Ascending aorta (tissue), 2 donors: ENCODE results near the gene RPS6KC1. TPM values are rescaled to one million over a fixed set of nuclear protein-coding genes. Genes with fewer than 3 reads are reported as not detected.

Source experiments
- DNase-seq, 2 donors: peaks; one replicate each; pipeline ENCODE4 v3.0.0-alpha.2; 2019; ENCODE audit warnings: low spot score in 2 of 2
- H3K27ac ChIP-seq, 2 donors: fragments of 200-600 bp; sonication (generic); one replicate each; pipeline ENCODE4 v1.5.1; 2016 to 2017; ENCODE audit warnings: mild to moderate bottlenecking in 1 of 2
- H3K27me3 ChIP-seq: fragments of 200-600 bp; sonication (generic); one replicate; pipeline ENCODE4 v1.5.1; 2017
- H3K36me3 ChIP-seq, 2 donors: fragments of 200-600 bp; sonication (generic); one replicate each; pipeline ENCODE4 v1.5.1; 2016
- H3K4me1 ChIP-seq, 2 donors: fragments of 200-600 bp; sonication (generic); one replicate each; pipeline ENCODE4 v1.5.1; 2016 to 2017; ENCODE audit warnings: mild to moderate bottlenecking in 1 of 2
- H3K4me3 ChIP-seq, 2 donors: fragments of 200-600 bp; sonication (generic); one replicate each; pipeline ENCODE4 v1.5.1; 2016 to 2017; ENCODE audit warnings: mild to moderate bottlenecking in 1 of 2
- H3K9me3 ChIP-seq, 2 donors: fragments of 200-600 bp; sonication (generic); one replicate each; pipeline ENCODE4 v1.5.1; 2016
- CTCF ChIP-seq, 3 experiments: fragments of 200-600 bp in 2 of 3; fragments of 450-650 bp in 1 of 3; sonication (generic) in 2 of 3; IDR thresholded peaks; one replicate each; pipeline ENCODE4 v1.5.1; 2016 to 2019; ENCODE audit warnings: antibody characterized with exemption in 3 of 3, mild to moderate bottlenecking in 1 of 3, moderate library complexity in 1 of 3
- intact Hi-C: fragments of 100-400 bp; cut with DNase I; formaldehyde crosslinking; loops from one replicate; pipeline ENCODE4 v1.15.1; 2023
- total RNA-seq: library from RNA; depleted of rRNA; stranded (reverse); fragments of >200 nt; gene quantifications from one replicate; pipeline ENCODE4 v1.1.0, GENCODE V29; 2016

RPS6KC1 gene
- total RNA-seq, 1 donor from 2014 or later: 21.0 TPM

DNA sequence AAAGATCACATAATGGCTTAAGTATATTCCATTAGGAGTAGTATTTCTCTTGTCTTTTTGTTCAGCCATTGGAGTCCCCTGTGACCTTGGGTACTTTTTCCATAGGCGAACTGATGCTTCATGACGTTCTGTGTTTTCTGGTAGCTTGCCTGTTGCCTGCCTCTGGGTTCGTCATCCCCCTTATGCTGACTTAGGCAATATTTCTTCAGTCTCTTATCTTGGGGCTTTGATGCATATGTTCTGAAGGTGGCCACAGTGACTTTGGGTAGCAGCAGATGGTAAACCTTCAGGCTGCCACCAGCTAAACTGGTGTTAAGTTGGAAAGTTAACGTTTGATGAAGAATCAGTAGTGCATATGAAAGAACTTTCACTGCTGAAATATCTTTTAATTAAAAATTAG, 170.2 kb downstream of the RPS6KC1 start:
- no peak for DNase-seq
- intact Hi-C loops: no loop called here
- H3K4me3 ChIP-seq: no peak overlapping the region
- TF ChIP-seq CTCF (IDR thresholded peaks at IDR 0.05): no peak
- H3K36me3 ChIP-seq: no peaks in the 10 kb centered on the region
- H3K4me1 ChIP-seq: no peaks in the 10 kb centered on the region
- no peak overlapping the region for H3K27ac ChIP-seq
- no peaks in the 10 kb centered on the region for H3K9me3 ChIP-seq
- no peaks in the 10 kb centered on the region for H3K27me3 ChIP-seq

DNA sequence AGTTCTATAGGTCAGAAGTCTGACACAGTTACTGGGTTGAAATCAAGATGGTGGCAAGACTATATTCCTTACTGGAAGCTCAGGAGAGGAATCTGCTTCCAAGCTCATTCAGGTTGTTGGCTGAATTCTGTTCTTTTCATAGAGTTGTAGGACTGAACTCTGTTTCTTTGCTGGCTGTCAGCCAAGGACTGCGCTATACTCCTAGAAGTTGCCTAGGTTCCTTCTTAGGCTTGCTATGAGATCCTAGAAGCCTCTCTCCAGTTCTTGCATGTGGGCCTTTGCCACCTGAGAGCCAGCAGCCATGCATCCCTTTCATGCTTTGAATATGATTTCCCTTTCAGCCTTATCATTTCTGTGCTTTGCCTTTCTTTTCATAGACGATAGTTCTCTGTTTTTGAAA, 176.4 kb downstream of the RPS6KC1 start:
- peaks cover 0 to 2% of the 10 kb centered on the region in 2 donors for H3K36me3 ChIP-seq
- H3K27ac ChIP-seq: no peak overlapping the region
- no peak overlapping the region for H3K4me3 ChIP-seq
- intact Hi-C loops: no loop called here
- H3K4me1 ChIP-seq: no peaks in the 10 kb centered on the region
- no peak for TF ChIP-seq CTCF (IDR thresholded peaks at IDR 0.05)
- no peaks in the 10 kb centered on the region for H3K27me3 ChIP-seq
- H3K9me3 ChIP-seq: no peaks in the 10 kb centered on the region
- no peak for DNase-seq

DNA sequence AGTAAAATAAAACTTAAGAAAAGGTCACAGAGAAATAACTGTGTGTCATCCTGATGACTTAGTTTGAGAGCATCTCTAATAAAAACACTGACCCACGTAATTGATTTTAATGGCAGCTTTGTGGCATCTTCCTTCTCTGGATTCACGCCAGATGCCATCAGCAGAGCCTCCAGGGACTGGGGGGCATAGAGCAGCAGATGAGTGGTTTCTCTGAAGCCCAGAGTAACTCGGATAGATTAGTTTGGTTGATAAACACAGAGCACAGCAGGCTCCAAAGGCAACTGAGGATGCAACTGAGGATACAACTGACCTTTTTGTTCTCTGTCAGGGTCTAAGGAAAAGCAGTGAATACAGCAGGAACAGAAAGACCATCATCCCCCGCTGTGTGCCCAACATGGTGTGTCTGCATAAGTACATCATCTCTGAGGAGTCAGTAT, 180.8 kb downstream of the RPS6KC1 start:
- TF ChIP-seq CTCF (IDR thresholded peaks at IDR 0.05): no peak
- no peak overlapping the region for H3K4me3 ChIP-seq
- H3K4me1 ChIP-seq: no peaks in the 10 kb centered on the region
- DNase-seq: no peak
- H3K36me3 ChIP-seq: peaks cover 0 to 2% of the 10 kb centered on the region in 2 donors
- H3K27me3 ChIP-seq: no peaks in the 10 kb centered on the region
- no peak overlapping the region for H3K27ac ChIP-seq
- intact Hi-C loops: no loop called here
- no peaks in the 10 kb centered on the region for H3K9me3 ChIP-seq

DNA sequence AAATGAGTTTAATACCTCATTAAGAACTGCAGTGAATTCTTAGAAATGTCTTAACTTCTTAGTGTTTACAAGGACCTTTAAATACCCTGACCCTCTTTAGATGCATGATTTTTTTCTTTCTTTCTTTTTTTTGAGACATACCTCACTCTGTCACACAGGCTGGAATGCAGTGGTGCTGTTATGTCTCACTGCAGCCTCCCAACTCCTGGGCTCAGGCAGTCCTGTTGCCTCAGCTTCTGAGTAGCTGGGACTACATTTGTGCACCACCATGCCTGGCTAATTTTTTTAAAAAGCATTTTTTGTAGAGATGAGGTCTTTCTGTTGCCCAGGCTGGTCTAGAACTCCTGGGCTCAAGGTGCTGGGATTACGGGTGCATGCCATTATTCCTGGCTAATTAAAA, 191.8 kb downstream of the RPS6KC1 start:
- Histone ChIP-seq H3K4me1 (no peaks in the 10 kb centered on the region), H3K9me3 (no peaks in the 10 kb centered on the region), H3K36me3 (peaks cover 7 to 18% of the 10 kb centered on the region in 2 donors), H3K27ac (no peak overlapping the region), H3K27me3 (no peaks in the 10 kb centered on the region), H3K4me3 (no peak overlapping the region)
- DNase-seq: no peak
- no peak for TF ChIP-seq CTCF (IDR thresholded peaks at IDR 0.05)
- intact Hi-C loops: loop anchor here (10.0 kb wide), 1 partner anchor 882 kb away; no protein-coding TSS in a partner anchor

GRCh38 chr1:213244664-213245091, 193.6 kb downstream of the RPS6KC1 start:
- peak; percentile 26 to 86 (median 71) for TF ChIP-seq CTCF (IDR thresholded peaks at IDR 0.05)
- peaks cover 7 to 18% of the 10 kb centered on the region in 2 donors for H3K36me3 ChIP-seq
- H3K4me1 ChIP-seq: no peaks in the 10 kb centered on the region
- H3K27ac ChIP-seq: no peak overlapping the region
- no peaks in the 10 kb centered on the region for H3K9me3 ChIP-seq
- DNase-seq: no peak
- intact Hi-C loops: loop anchor here (10.0 kb wide), 1 partner anchor 880 kb away; no protein-coding TSS in a partner anchor
- no peak overlapping the region for H3K4me3 ChIP-seq
- H3K27me3 ChIP-seq: no peaks in the 10 kb centered on the region
